NCI-H460 (cell line): ENCODE data around the gene SESN1. TPM values are rescaled to one million over a fixed set of nuclear protein-coding genes. Genes with fewer than 3 reads are reported as not detected.
"Not testable (repeated sequence)": the region's sequence is repeated elsewhere in the genome, so short reads cannot be mapped to it uniquely, and the experiment has no call there.

Experiments
- DNase-seq: peaks from one replicate; pipeline ENCODE4 v3.0.0-alpha.2; 2016; ENCODE audit warnings: low read depth; ENCODE audit errors: extremely low read depth
- polyA plus RNA-seq: library from polyadenylated mRNA; depleted of rRNA; stranded (reverse); fragments of >200 nt; gene quantifications from 2 replicates; pipeline ENCODE4 v1.2.3, GENCODE V29; 2014; cell fraction: nucleus; rRNA removed
- total RNA-seq: library from RNA; depleted of rRNA; stranded (reverse); fragments of >200 nt; shearing (Covaris generic); gene quantifications from 2 replicates; pipeline ENCODE4 v1.2.3, GENCODE V29; 2014; rRNA removed

The SESN1 gene
- 10.2 and 10.6 TPM in 2 replicates for total RNA-seq
- polyA plus RNA-seq: 8.5 and 9.3 TPM in 2 replicates

DNA sequence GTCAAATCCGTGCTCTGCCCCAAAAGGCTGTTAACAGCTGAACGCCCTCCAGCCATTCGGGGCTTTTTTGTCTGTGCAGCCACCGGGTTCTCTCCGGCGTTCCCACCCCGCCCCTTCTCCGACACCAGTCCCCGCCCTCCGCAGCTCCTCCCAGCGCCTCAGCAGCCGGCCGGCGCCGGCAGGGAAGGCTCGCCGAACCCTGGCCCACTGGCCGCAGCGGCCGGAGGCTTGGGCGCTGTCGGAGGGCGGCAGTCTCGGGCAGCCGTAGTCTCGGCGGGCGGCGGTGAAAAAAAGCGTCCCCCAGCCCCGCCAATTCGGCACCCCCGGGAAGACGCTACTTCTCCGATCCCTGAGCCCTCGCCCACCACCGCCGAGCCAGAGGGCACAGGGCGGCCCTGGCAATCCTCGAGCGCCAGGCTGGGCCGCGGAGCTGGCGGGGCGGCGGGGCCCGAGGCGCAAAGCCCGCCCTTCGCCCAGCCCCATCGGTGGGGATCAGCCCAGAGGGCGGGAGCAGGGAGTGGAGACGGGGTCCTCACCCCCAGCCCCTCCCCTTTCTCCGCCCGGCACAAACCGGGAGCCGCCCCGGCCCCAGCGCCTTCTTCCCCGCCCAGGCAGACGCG lies at the start of gene SESN1:
Gene SESN1 (minus strand): TSS at position 431 of the 620 bp plus-strand sequence. CDS start 773 bp downstream, outside the sequence.
- DNase-seq: peak; percentile 91

DNA sequence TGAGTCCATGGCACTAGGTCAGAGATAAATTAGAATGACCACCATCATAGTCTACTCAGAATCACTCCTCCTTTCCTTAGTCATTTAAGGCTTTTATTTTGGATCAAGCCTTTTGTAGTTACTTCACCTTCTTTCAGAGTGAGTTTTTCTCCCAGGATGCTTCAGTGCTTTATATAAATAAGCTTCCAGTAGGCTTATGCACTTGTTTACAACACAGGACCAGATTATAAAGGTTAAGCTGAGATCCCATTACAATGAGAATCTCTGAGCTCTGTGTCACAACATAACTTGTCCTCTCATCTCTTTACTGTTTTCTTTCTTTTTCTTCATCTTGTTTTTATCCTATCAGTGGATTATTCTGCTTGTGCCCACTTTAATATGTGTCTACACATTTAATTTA lies 48.5 kb upstream of the SESN1 start:
- no peak for DNase-seq

DNA sequence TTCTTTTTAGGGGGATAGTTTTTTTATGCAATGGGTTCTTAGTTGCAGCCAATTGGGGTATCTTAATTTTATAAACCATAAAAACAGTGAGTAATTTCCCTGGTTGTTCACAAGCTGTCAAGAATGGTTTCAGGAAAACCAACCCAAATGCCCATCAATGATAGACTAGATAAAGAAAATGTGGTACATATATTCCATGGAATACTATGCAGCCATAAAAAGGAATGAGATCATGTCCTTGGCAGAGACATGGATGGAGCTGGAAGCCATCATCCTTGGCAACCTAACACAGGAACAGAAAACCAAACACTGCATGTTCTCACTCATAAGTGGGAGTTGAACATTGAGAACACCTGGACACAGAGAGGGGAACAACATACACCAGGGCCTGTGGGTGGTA lies 47.4 kb upstream of the SESN1 start:
- DNase-seq: not testable (repeated sequence)

DNA sequence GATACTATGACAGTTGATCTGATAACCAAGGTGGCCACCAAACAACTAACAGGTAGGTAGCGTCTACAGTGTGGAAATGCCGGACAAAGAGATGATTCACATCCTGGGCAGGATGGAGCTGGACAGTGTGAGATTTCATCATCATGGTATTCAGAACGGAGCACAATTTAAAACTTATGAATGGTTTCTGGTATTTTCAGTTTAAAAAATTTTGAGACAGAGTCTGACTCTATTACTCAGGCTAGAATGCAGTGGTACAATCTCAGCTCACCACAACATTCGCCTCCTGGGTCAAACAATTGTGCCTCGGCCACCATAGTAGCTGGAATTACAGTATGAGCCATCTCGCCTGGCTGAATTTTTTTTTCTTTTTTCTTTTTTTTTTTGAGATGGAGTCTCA lies 44.5 kb upstream of the SESN1 start:
- no peak for DNase-seq

DNA sequence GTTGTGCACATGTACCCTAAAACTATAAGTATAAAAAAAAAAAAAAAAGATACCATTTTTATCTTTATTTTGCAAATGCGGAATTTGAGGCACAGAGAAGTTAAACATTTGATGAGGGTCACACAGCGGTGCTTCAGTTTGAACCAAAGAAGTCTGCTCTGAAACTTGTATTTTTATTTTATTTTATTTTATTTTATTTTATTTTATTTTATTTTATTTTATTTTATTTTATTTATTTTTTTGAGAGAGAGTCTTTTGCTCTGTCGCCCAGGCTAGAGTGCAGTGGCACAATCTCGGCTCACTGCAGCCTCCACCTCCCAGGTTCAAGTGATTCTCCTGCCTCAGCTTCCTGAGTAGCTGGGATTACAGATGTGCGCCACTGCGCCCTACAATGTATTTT lies 41.9 kb upstream of the SESN1 start:
- not testable (repeated sequence) for DNase-seq

DNA sequence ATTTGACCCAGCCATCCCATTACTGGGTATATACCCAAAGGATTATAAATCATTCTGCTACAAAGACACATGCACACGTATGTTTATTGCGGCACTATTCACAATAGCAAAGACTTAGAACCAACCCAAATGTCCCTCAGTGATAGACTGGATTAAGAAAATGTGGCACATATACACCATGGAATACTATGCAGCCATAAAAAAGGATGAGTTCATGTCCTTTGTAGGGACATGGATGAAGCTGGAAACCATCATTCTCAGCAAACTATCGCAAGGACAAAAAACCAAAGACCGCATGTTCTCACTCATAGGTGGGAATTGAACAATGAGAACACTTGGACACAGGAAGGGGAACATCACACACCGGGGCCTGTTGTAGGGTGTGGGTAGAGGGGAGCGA lies 41.4 kb upstream of the SESN1 start:
- DNase-seq: not testable (repeated sequence)

DNA sequence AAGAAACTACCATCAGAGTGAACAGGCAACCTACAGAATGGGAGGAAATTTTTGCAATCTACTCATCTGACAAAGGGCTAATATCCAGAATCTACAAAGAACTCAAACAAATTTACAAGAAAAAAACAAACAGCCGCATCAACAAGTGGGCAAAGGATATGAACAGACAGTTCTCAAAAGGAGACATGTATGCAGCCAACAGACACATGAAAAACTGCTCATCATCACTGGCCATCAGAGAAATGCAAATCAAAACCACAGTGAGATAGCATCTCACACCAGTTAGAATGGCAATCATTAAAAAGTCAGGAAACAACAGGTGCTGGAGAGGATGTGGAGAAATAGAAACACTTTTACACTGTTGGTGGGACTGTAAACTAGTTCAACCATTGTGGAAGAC lies 41.0 kb upstream of the SESN1 start:
- DNase-seq: not testable (repeated sequence)

DNA sequence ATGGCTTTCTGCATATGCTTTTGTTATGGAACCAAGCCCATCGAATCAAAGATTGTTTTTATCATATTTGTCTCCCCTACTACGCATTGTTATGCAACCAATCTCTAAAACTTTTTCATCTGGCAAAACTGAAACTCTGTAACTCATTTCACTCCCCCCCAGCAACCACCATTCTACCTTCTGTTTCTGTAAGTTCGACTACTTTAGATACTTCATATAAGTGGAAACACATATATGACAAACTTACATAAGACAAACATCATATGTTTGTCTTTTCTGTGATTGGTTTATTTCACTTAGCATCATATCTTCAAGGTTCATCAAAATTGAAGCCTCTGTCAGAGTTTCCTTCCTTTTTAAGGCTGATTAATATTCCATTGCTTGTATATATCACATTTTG lies 35.4 kb upstream of the SESN1 start:
- no peak for DNase-seq

DNA sequence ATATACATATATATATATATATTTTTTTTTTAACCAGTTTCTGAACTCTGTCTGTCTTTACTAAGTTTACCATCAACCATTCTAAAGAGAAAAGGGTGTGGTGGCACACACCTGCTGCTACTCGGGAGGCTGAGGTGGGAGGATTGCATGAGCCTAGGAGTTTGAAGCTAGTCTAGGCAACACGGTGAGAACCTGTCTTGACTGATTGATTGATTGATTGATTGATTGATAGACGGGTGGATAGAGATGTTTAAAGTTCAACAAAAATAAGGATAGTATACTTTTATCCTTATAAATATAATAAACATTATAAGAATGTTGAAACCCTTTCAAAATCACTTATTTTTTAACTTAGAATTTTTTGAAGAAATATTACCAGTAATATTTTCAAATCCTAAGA lies 30.9 kb upstream of the SESN1 start:
- no peak for DNase-seq

DNA sequence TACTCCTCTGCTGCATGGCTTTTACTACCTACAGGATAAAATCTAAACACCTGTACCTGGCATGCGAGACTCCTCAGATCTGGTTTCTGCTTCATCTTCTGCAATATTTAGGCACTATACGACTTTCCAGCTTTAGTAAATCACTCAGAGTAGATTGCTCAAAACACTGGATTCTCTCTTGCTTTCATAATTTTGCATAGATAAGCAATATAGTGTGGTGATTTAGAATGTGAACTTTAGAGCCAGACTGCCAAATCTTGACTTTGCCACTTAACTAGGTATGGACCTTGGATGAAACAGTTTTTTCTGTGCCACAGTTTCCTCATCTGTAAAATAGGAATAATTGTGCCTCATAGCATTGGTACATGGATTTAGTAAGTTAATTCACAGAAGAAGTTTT lies 29.6 kb upstream of the SESN1 start:
- DNase-seq: no peak

DNA sequence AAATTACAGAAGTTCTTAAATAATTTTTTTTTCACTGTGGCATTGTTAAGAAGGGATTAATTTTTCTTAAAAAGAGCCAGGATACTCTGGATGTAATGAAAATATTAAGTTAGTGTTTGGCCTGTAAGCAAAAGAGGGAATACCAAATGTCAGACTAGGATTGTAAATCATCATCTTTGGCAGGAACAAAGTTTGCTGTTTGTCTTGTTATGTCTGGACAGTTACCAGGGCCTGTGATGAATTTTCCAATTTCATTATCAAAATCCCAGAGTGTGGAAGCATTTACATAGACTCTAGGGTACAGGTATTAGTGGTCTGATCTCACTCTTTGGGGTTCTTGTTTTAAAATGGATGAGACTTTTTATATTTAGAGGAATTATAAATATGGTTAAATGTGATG lies 26.8 kb upstream of the SESN1 start:
- no peak for DNase-seq

DNA sequence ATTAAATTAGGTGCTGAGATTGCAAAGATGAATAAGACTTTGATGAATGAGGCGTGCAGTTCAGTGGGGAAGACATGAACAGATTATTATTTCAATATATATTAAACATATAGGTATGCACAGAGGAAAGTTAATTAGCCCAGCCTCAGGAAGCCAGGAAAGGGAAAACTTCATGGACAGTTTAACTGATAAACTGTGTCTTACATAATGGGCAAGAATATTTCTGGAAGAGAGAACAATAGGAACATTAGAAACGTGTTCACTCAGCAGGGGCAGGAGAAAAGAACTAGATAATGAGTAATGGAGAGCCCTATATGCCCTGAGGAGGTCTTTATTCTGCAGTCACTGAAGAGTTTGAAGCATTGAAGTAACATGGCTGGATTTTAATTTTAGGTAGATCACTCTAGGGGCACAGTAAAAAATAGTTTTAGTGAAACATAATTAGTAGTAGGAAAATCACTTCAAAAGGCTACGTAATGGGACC lies 24.3 kb upstream of the SESN1 start:
- no peak for DNase-seq

DNA sequence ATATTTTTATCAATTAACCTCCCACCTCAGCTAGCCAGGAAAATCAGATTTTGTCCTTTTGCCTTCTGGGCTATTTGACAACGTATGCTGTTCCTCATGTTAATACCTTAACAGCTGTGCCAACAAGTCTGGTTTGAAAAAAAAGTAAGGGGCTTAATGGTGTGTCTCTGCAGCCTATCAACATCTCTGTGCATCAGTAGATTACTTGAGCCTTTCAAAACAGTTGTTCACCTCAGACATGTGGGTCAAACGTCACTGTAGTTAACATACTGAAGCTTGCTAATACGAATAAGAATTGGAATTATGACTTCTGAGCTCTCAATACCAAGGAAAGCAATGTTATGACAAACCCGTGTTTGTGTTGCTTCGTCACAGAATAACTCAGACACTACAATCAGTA lies 23.7 kb upstream of the SESN1 start:
- no peak for DNase-seq

DNA sequence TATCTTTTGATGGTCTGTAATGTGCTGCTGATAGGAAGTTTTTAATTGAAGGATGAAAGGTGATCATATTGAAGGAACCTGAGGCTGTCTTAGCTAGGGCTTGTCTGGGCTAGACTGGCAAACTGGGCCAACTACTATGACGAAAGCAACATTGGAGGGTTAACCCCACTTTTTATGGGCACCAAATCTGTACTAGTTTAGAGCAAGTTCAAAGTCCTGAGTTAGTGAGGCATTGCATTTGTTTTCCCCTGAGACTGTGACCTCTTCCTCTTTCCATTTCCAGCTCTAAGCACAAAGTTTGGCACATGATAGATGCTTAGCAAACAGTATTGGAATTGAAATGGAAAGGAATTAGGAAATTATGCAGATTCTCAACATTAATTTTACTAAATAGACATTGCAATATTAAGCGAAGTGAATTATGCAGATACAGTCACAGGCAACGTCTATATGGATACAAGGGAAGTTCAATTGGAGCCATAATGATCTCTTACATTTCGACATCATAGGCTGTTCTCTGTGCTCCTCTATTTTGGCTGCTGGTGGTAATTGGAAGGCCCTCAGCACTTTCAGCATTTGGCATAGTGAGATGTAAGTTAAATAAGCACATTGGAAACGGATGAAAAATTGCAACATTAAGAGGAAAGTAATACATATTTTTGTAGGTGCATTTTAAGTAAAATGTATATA lies 22.8 kb upstream of the SESN1 start:
- DNase-seq: no peak

DNA sequence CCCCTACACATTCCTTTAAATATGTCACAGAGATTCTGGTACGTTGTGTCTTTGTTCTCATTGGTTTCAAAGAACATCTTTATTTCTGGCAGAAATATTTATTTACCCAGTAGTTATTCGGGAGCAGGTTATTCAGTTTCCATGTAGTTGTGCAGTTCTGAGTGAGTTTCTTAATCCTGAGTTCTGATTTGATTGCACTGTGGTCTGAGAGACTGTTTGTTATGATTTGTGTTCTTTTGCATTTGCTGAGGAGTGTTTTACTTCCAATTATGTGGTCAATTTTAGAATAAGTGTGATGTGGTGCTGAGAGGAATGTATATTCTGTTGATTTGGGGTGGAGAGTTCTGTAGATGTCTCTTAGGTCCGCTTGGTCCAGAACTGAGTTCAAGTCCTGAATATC lies 18.0 kb upstream of the SESN1 start:
- not testable (repeated sequence) for DNase-seq

DNA sequence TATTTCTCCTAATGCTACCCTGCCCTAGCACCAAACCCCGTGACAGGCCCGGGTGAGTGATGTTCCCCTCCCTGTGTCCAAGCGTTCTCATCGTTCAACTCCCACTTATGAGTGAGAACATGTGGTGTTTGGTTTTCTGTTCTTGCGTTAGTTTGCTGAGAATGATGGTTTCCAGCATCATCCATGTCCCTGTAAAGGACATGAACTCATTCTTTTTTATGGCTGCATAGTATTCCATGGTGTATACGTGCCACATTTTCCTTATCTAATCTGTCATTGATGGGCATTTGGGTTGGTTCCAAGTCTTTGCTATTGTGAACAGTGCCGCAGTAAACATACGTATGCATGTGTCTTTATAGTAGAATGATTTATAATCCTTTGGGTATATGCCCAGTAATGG lies 15.0 kb upstream of the SESN1 start:
- not testable (repeated sequence) for DNase-seq

DNA sequence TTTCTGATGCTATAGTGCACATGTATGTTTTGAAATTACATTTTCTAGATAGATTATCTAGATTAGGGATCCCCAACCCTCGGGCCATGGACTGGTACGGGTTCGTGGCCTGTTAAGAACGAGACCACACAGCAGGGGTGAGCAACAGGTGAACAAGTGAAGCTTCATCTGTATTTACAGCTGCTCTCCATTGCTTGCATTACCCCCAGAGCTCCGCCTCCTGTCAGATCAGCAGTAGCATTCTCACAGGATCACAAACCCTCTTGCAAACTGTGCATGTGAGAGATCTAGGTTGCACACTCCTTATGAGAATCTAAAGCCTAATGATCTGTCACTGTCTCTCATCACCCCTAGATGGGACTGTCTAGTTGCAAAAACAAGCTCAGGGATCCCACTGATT lies 11.0 kb upstream of the SESN1 start:
- no peak for DNase-seq

DNA sequence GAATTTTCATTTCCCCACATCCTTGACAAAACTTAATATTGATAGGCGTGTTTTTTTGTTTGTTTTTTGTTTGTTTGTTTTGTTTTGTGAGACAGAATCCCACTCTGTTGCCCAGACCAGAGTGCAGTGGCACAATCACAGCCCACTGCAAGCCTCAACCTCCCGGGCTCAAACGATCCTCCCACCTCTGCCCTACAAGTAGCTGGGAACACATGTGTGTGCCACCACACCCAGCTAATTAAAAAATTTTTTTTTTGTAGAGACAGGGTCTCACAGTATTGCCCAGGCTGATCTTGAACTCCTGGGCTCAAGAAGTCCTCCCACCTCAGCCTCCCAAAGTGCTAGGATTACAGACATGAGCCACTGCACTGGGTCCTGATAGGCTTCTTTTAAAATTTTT lies 9.9 kb upstream of the SESN1 start:
- no peak for DNase-seq

DNA sequence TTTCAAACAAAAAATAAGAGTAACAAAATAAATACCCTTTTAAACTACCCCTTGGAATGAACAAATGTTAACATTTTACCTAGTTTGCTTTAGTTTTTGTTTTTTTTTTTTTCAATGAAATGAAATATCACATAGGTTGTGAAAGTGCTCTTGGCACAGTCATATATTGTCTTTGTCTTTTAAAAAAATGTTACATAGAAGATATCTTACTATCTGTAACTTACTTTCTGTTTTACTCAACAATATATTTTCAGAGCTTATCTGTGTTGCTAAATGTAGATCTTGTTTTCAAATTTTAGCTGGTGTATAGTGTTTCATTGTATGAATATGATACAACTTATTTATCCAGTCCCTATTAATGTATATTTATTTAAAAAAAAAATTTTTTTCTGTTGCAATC lies 9.3 kb upstream of the SESN1 start:
- no peak for DNase-seq

DNA sequence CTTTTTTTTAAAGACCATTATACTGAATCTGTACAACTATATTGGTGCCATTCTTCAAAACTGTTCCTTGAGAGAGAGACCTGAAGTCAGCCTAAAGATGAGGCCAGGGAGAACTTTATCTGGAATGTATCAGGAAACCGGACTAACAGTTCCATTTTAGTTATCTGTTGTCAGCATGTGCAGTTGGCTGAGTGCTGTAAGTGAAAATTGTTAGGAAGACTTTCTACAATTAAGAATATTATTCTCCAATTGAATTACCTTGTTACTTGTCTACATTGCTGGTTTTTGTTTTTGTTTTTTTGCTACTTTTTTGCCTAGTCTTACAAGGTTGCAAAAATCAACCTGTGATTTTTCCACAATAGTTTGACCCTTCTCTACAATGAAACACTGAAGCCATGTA lies 8.1 kb upstream of the SESN1 start:
- no peak for DNase-seq

DNA sequence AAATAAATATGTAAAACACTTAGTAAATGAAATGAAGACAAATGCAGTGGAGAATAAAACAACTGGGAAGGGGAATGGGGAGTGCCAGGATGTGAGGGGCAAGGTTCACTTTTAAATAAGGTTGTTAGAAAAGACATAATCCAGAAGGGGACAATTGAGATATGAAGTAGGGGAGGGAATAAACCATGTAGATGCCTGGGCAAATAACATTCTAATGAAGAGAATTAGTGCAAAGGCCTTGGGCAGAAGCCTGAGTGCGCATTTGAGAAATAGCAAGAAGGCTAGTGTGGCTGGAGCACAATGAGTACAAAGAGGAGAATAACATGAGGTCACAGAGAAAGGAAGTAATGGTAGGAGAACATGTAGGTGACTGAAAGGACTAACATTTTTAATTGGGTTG lies 3.0 kb upstream of the SESN1 start:
- DNase-seq: no peak

DNA sequence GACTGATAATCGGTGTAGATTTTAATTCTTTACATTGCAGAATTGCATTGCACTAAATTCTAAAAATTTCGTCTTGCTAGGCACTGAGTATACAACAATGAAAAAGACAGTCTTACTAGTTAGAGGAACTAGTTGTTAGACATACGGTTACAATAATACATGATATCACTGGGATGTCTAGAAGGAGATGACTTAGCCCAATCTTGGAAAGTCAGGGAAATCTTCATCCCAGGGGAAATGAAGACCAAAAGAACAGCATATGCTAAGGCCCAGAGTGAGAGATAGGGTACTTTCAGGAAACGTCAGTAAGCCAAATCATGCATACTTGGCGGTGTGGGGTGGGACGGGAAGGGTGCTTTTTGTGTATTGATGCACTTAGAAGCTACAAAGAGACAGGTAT lies 1.6 kb upstream of the SESN1 start:
- no peak for DNase-seq

DNA sequence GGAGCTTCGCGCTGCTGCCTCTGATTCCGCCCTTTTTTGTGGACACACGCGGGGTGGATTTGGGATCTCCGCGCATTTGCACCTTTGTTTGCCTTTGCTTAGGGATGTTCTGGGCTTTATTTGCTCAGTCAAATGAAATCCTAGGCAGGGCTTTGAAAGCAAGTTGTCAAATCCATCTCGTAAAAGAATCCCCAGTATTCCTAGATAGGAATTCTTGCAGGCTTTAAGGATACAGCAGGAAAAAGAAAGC lies 1.1 kb upstream of the SESN1 start:
- no peak for DNase-seq
